22Rv1 (cell line): ENCODE data around the gene TMEM9.

Source experiments
- CTCF ChIP-seq: fragments of 450-650 bp; IDR thresholded peaks from 2 replicates; pipeline ENCODE4 v1.5.1; 2017; ENCODE audit warnings: mild to moderate bottlenecking
- ZFX ChIP-seq: fragments of 450-650 bp; IDR thresholded peaks from 2 replicates; pipeline ENCODE4 v1.6.1; 2017; ENCODE audit warnings: antibody characterized with exemption, borderline replicate concordance

DNA sequence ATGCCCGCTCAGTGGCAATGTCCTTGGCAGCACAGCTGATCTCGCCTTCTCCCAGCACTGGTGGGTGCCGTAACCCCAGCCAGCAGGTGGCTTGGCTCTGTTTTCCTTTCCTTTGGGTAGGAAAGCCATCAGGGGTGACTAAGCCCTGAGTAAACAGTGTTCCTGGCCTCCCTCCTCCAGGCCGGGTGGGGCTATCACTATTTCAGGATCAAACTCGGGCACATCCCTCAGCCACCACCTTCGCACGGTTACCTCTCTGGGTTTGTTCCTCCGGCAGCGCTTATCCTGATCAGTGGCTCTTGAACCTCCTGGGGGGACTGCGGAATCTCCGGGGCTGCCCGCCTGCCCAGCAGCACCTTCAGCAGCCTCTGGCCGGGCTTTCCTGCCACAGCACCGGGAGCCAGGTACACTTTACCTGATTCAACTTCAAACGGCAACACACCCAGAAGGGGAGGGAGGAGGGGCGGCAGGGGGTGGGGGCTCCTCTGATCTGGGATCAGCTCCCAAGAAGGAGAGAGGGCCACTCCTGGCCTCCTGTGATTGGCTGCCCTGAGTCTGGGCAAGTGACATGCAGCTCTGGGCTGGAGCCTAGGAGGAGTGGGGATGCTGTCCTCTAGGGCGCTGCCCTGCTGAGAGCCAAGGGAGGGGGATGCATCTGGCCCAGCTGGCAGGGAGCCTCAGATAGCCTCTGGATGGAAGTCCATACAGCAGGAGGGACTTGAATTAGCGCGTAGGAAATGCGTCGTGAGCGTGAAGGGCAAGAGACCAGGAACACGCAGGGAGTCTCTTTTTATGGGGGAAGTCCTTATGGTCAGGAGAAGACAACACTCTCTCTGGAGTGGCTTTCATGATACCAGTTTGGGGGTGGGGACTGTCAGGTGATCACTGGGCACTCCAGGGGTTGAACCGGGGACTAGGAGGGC lies 27.2 kb downstream of the TMEM9 start, which contains the start of gene ASCL5:
- TF ChIP-seq CTCF (no peak), ZFX (no peak)
